ENCODE results near the gene AFG1L. TPM values are rescaled to one million over a fixed set of nuclear protein-coding genes. Genes with fewer than 3 reads are reported as not detected.
"Not testable (repeated sequence)": the region's sequence is repeated elsewhere in the genome, so short reads cannot be mapped to it uniquely, and the experiment has no call there.

Gene AFG1L
- total RNA-seq, 4 donors from 2014 or later = 2.8 to 10.5 (median 3.9) TPM

DNA sequence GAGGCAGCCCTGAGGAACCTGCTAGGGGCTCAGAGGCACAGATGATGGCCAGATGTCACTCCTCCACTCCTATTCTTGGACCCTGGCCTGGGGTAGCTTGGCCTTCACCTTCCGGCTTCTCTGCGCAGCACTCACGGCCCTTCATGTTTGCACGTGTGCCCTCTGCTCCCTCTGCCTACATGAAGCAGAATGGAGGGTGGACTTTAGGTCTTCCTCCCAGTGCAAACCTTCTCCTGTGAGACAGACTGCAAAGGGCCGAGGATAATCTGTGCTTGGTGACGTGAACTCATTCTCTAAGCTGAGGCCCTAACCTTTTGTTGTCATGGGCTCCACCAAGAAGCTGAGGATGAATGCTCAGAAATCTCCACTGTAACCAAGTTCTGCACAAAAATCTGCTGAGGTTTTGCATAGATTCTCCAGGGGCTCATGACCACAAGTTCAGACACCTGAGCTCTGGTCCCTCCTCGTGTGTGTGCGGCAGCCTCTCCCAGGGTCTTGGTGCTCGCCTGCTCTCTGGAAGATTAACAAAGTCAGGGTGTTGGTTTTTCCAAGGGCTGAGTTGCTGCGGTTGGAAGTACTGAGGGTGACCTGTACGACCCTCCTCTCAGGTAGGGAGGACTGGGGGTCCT, 240.4 kb downstream of the AFG1L start:
- no peak for TF ChIP-seq POLR2A (IDR thresholded peaks at IDR 0.05)
- TF ChIP-seq, protein P1, sequence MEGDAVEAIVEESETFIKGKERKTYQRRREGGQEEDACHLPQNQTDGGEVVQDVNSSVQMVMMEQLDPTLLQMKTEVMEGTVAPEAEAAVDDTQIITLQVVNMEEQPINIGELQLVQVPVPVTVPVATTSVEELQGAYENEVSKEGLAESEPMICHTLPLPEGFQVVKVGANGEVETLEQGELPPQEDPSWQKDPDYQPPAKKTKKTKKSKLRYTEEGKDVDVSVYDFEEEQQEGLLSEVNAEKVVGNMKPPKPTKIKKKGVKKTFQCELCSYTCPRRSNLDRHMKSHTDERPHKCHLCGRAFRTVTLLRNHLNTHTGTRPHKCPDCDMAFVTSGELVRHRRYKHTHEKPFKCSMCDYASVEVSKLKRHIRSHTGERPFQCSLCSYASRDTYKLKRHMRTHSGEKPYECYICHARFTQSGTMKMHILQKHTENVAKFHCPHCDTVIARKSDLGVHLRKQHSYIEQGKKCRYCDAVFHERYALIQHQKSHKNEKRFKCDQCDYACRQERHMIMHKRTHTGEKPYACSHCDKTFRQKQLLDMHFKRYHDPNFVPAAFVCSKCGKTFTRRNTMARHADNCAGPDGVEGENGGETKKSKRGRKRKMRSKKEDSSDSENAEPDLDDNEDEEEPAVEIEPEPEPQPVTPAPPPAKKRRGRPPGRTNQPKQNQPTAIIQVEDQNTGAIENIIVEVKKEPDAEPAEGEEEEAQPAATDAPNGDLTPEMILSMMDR (IDR thresholded peaks at IDR 0.05) = no peak
- Histone ChIP-seq H3K27me3 (no peaks in the 10 kb centered on the region), H3K36me3 (no peaks in the 10 kb centered on the region), H3K27ac (no peak overlapping the region), H3K4me1 (no peaks in the 10 kb centered on the region), H3K4me3 (no peak overlapping the region), H3K9me3 (peaks cover 0 to 5% (median 0%) of the 10 kb centered on the region in 3 donors)
- WGBS, 2 donors = 87 to 96% methylated on average over 4 to 8 of the region's 11 CpGs
- intact Hi-C loops (cut with DNase I) = no loop called here
- no peak for DNase-seq

DNA sequence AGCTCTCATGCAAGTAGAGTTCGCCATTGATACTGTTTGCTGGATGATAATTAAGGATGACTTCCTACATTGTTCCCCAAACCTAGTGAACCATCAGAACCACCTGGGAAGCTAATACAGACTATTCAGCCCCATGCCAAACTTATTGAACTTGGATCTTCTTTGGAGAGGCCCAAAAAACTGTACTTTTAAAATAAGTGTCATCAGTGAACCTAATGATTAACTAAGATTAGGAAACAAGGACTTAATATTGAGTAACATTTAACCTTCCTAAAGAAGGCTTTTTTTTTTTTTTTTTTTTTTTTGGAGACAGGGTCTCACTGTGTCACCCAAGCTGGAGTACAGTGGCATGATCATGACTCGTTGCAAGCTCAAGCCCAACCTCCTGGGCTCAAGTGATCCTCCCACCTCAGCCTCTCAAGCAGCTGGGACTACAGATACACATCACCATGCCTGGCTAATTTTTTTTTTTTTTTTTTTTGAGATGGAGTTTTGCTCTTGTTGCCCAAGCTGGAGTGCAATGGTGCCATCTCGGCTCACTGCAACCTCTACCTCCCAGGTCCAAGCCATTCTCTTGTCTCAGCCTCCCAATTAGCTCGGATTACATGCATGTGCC, 241.2 kb downstream of the AFG1L start:
- WGBS, 2 donors = 86% methylated on average over 4 of the region's 4 CpGs
- intact Hi-C loops (cut with DNase I); H3K36me3 ChIP-seq: not testable (repeated sequence)

DNA sequence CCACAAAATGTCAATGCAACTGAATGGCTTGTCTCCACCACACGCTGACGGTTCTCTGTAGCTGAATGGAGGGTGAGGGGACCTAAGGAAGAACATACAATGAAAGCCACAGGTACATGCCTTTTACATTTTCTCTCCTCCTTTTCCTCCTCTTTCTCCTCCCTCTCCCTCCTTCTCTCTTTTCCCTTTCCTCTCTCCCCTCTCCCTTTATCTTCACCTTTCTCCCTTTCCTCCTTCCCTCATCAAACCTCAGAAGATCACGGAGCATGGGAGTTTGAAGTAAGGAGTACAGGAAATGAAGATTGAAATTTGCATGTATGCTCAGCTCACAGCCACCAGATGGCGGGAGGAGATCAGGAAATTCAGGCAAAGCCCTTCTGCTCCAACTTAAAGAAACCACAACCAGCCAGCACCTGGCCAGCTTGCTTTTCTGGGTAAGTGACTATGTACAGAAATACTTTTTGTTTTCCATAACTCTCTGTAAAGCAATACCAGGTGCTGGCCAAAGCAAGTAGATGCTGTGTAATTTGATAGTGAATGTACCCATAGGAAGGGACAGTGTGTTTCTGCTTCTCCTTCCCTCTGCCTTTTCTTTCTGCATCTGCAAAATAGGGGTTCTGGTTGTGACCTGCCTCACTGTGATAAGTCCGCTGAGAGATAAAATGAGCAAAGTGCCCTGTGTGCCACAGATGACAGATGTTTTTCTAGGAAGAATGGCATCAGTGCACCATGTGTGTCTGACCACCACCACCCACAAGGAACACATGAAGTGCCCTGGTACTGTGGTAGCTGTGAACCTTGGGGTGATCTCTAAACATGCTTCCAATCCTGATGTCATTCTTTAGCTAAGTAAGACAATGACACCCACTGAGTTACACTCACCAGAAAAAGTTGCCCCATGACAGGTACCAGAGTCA, 247.2 kb downstream of the AFG1L start:
- Histone ChIP-seq H3K27me3 (no peaks in the 10 kb centered on the region), H3K36me3 (no peaks in the 10 kb centered on the region), H3K9me3 (peaks cover 0 to 5% (median 0%) of the 10 kb centered on the region in 3 donors), H3K27ac (no peak overlapping the region), H3K4me3 (peak overlapping the region in 1 of 4 donors; percentile 23), H3K4me1 (peaks cover 0 to 18% (median 6%) of the 10 kb centered on the region in 3 donors)
- TF ChIP-seq, protein P1 (IDR thresholded peaks at IDR 0.05) = peak; percentile 75 to 96 (median 90)
- no peak for TF ChIP-seq POLR2A (IDR thresholded peaks at IDR 0.05)
- 13% methylated on average over 5 of the region's 5 CpGs for WGBS, 2 donors
- no peak for DNase-seq
- intact Hi-C loops (cut with DNase I) = loop anchor here (5.0 to 10.0 kb wide), 3 partner anchors 240 to 533 kb away; no protein-coding TSS in a partner anchor

More for the DNA sequence above, 241.2 kb downstream of the AFG1L start:
- not testable (repeated sequence) for H3K4me1 ChIP-seq, H3K4me3 ChIP-seq, H3K27me3 ChIP-seq, DNase-seq, H3K27ac ChIP-seq, H3K9me3 ChIP-seq

DNA sequence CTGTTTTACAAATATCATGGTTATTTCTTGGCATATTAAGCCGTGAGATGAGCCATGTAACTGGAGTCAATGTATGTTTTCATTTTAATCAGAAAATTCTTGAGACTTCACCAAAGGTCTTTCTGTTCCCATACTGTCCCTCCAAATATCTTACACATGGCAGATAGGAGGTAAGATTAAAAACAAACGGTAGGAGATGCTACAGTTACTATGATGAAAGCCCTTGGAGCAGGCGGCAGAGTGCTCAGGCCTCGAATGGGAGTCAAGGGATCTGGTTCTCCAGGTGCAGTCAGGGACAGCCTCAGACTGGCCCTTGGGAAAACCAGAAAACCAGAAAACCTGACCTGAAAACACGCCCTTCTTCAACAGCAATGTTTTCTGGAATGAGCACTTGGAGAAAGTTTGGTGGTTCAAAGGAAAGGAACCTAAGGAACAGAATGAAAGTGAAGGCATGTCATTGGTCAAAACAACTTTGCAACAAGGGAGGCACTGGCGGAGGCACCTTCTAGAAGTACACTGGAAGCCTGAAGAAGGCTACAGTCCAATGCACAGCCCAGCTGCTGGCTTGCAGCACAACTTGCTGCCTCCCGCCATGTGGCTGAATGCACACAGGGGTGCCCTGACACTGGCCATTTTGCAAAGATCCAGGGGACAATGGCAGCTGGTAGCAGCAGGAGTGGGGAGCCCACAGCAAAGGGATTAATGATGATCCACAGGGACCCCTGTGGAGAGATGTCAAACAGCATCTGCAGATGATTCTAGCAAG, 248.5 kb downstream of the AFG1L start:
- intact Hi-C loops (cut with DNase I) = loop anchor here (5.0 to 10.0 kb wide), 3 partner anchors 239 to 531 kb away; no protein-coding TSS in a partner anchor
- no peak for TF ChIP-seq POLR2A (IDR thresholded peaks at IDR 0.05)
- TF ChIP-seq, protein P1 (IDR thresholded peaks at IDR 0.05) = no peak
- H3K9me3 ChIP-seq = peaks cover 0 to 5% (median 0%) of the 10 kb centered on the region in 3 donors
- no peak overlapping the region for H3K27ac ChIP-seq
- no peaks in the 10 kb centered on the region for H3K36me3 ChIP-seq
- H3K4me1 ChIP-seq = peaks cover 0 to 18% (median 6%) of the 10 kb centered on the region in 3 donors
- H3K27me3 ChIP-seq = no peaks in the 10 kb centered on the region
- no peak overlapping the region for H3K4me3 ChIP-seq
- WGBS, 2 donors = 79 to 81% methylated on average over 7 of the region's 7 CpGs
- DNase-seq = no peak

DNA sequence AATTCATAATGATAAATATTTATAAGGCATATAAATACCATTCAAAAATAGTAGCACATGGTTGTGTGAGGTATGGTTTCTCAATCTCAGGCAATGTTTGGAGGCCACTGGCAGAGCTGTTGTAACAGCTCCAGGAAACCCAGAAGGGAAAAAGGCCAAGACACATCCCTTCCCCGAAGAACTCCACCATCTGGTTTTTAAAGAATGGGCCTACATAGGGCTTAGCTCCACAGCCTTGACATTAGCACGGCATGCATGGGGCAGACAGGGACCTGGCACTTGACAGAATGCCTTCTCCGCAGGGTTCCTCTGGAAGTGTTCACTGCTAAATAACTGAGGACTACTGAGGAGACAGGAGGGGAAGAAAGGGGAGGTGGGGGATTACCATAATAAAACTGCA, 249.8 kb downstream of the AFG1L start:
- no peak for DNase-seq
- TF ChIP-seq, protein P1 (IDR thresholded peaks at IDR 0.05) = no peak
- no peak for TF ChIP-seq POLR2A (IDR thresholded peaks at IDR 0.05)
- Histone ChIP-seq H3K27ac (no peak overlapping the region), H3K4me1 (peaks cover 0 to 18% (median 6%) of the 10 kb centered on the region in 3 donors), H3K36me3 (no peaks in the 10 kb centered on the region), H3K27me3 (no peaks in the 10 kb centered on the region), H3K4me3 (no peak overlapping the region), H3K9me3 (peaks cover 0 to 4% (median 0%) of the 10 kb centered on the region in 3 donors)
- WGBS, 2 donors = 53 to 59% methylated on average over 2 to 3 of the region's 3 CpGs
- intact Hi-C loops (cut with DNase I) = loop anchor here (5.0 to 10.0 kb wide), 3 partner anchors 238 to 530 kb away; no protein-coding TSS in a partner anchor
